HepG2 (cell line): ENCODE measurements around the gene ZNF831. TPM values are rescaled to one million over a fixed set of nuclear protein-coding genes. Genes with fewer than 3 reads are reported as not detected.
A peak's percentile ranks its signal among the peaks of the same experiment; 100 is the strongest.

Source experiments
- ATAC-seq: fragments of 200-7000 bp; cut with Tn5 transposase; 3 replicates; pipeline ENCODE4 v1.9.1; 2020; ENCODE audit warnings: mild to moderate bottlenecking, moderate library complexity
- BruUV-seq: library from RNA; stranded (reverse); fragments of 400-500 nt; replicated peaks from 2 replicates; lab custom pipeline; 2021; lab: Mats Ljungman, UMichigan
- CTCF ChIA-PET: fragments of 300-600 bp; formaldehyde crosslinking; extraction: SDS; loops from one replicate; lab custom pipeline; 2021; ENCODE audit warnings: low total read pairs, inconsistent platforms, low intra/inter-chr PET ratio; lab: Yijun Ruan, JAX
- POLR2A ChIA-PET: fragments of 350-600 bp; sonication (Branson Sonifier 250); formaldehyde crosslinking; loops from one replicate; lab custom pipeline; 2020; ENCODE audit warnings: antibody characterized with exemption, inconsistent platforms; lab: Yijun Ruan, JAX
- DNase-seq: peaks from one replicate; pipeline ENCODE4 v3.0.0-alpha.2; 2015; ENCODE audit warnings: low spot score
- FAIRE-seq: peaks from 3 replicates; lab custom pipeline; 2011; peaks lifted over from hg19 to GRCh38; lab: Jason Lieb, UNC
- H2AFZ ChIP-seq: one replicate; pipeline ENCODE4 v1.6.1; 2011; ENCODE audit warnings: low read length, inconsistent platforms
- H3K27ac ChIP-seq: fragments of 300-600 bp; 3 replicates; pipeline ENCODE4 v1.8.0; 2011; ENCODE audit warnings: mixed run types, mild to moderate bottlenecking, mixed read lengths, low read length, inconsistent platforms; ENCODE audit not compliant: insufficient read depth; ENCODE audit errors: extremely low read length
- H3K27me3 ChIP-seq, 2 experiments: fragments of 200-600 bp in 1 of 2; 2 replicates in 1 of 2; 3 replicates in 1 of 2; pipeline versions ENCODE4 v1.6.0 to v1.8.0; 2011; ENCODE audit warnings: low read length in 2 of 2, mild to moderate bottlenecking in 2 of 2, moderate library complexity in 2 of 2, inconsistent platforms in 1 of 2; ENCODE audit not compliant: insufficient read depth in 2 of 2, control insufficient read depth in 1 of 2
- H3K36me3 ChIP-seq, 2 experiments: fragments of 200-600 bp in 1 of 2; replicated peaks in 1 of 2; 2 replicates in 1 of 2; 3 replicates in 1 of 2; pipeline versions ENCODE4 v1.5.1 to v1.8.0; 2011; ENCODE audit warnings: low read length in 2 of 2, inconsistent platforms in 1 of 2; ENCODE audit not compliant: insufficient read depth in 2 of 2, control insufficient read depth in 1 of 2
- H3K4me1 ChIP-seq: 2 replicates; pipeline ENCODE4 v1.5.1; 2012; ENCODE audit warnings: low read length, inconsistent platforms; ENCODE audit not compliant: insufficient read depth
- H3K4me2 ChIP-seq: 2 replicates; pipeline ENCODE4 v1.6.0; 2011; ENCODE audit warnings: low read depth, low read length, inconsistent platforms
- H3K4me3 ChIP-seq, 3 experiments: fragments of 200-600 bp in 1 of 3; sonication (generic), shearing (Covaris generic) in 1 of 3; replicated peaks in 1 of 3; 2 replicates each; pipeline ENCODE4 v1.5.1; 2011 to 2016; ENCODE audit warnings: low read length in 3 of 3, inconsistent platforms in 2 of 3, low read depth in 2 of 3, mild to moderate bottlenecking in 2 of 3, control low read depth in 1 of 3, mixed read lengths in 1 of 3; ENCODE audit not compliant: insufficient read depth in 1 of 3
- H3K79me2 ChIP-seq: one replicate; pipeline ENCODE4 v1.6.1; 2011; ENCODE audit warnings: low read length, inconsistent platforms; ENCODE audit not compliant: insufficient read depth
- H3K9ac ChIP-seq: 2 replicates; pipeline ENCODE4 v1.6.0; 2011; ENCODE audit warnings: mild to moderate bottlenecking, low read depth, low read length, inconsistent platforms; ENCODE audit not compliant: insufficient read depth
- H3K9me3 ChIP-seq: 2 replicates; pipeline ENCODE4 v1.5.1; 2012; ENCODE audit warnings: mild to moderate bottlenecking, low read length
- H4K20me1 ChIP-seq: 2 replicates; pipeline ENCODE4 v1.6.0; 2011; ENCODE audit warnings: inconsistent platforms, mild to moderate bottlenecking, low read length, moderate library complexity; ENCODE audit not compliant: insufficient read depth
- CREB1 ChIP-seq, 2 experiments: fragments of 450-650 bp in 1 of 2; IDR thresholded peaks; 2 replicates each; pipeline ENCODE4 v1.6.1; 2016 to 2017; ENCODE audit warnings: control low read depth in 1 of 2, mild to moderate bottlenecking in 1 of 2, missing compliant biosample characterization in 1 of 2, missing genetic modification characterization in 1 of 2
- SP4 ChIP-seq: sonication (generic); formaldehyde crosslinking; IDR thresholded peaks from 2 replicates; pipeline ENCODE4 v1.8.1; 2023; ENCODE audit warnings: mild to moderate bottlenecking, missing genetic modification reagents
- ZBTB10 ChIP-seq: sonication (generic); formaldehyde crosslinking; IDR thresholded peaks from 2 replicates; pipeline ENCODE4 v1.4.0; 2020; ENCODE audit warnings: missing genetic modification reagents, borderline replicate concordance
- ZBTB3 ChIP-seq: sonication (generic); formaldehyde crosslinking; IDR thresholded peaks from 2 replicates; pipeline ENCODE4 v1.4.0; 2020; ENCODE audit warnings: low read depth, mild to moderate bottlenecking, moderate library complexity, missing genetic modification reagents, borderline replicate concordance
- ZNF160 ChIP-seq: sonication (generic); formaldehyde crosslinking; IDR thresholded peaks from 2 replicates; pipeline ENCODE4 v1.8.0; 2022; ENCODE audit warnings: mild to moderate bottlenecking, inconsistent platforms, missing genetic modification reagents
- ZNF3 ChIP-seq: IDR thresholded peaks from 2 replicates; pipeline ENCODE4 v1.7.0; 2017; ENCODE audit warnings: inconsistent platforms
- WGBS: methylation state at CpG from one replicate; pipeline ENCODE4 v1.1.6; 2017; ENCODE audit warnings: low lambda C conversion rate; 5-methylcytosine and 5-hydroxymethylcytosine counted together
- in situ Hi-C: cut with HindIII; loops from 2 replicates; pipeline ENCODE4 v1.10.0; 2017; ENCODE audit warnings: low pct_unique_long_range_greater_than_20kb; ENCODE audit not compliant: extremely low pct_ligation_motif_present
- intact Hi-C: fragments of 100-400 bp; cut with micrococcal nuclease; formaldehyde crosslinking; loops from one replicate; pipeline ENCODE4 v1.10.0; 2022; ENCODE audit not compliant: unreplicated experiment
- polyA plus RNA-seq, 8 experiments: library from polyadenylated mRNA; depleted of rRNA in 3 of 8; stranded (reverse) in 7 of 8; unstranded in 1 of 8; fragments of >200 nt; fragmentation: Illumina TruSeq in 4 of 8; extraction: Trizol in 4 of 8; gene quantifications; 2 replicates each; pipeline versions ENCODE4 v1.2.1 to v1.2.3, GENCODE V29; 2011 to 2016; ENCODE audit warnings: low read depth in 4 of 8, missing spikeins in 1 of 8, mixed read lengths in 1 of 8; ENCODE audit not compliant: insufficient read depth in 1 of 8
- total RNA-seq, 5 experiments: library from RNA; depleted of rRNA; stranded (reverse); fragments of >200 nt; fragmentation: Illumina TruSeq; extraction: Trizol; gene quantifications; 2 replicates each; pipeline ENCODE4 v1.2.3, GENCODE V29; 2016; ENCODE audit warnings: low read depth in 1 of 5

The ZNF831 gene
- total and polyA plus RNA-seq, 2 of the 13 experiments (the other 11 are each of a cell fraction or from before 2014, with no cell fraction given): not detected

GRCh38 chr20:59154317-59155013, 9.2 kb upstream of the ZNF831 start:
- ChIA-PET POLR2A (no interaction called here), CTCF (no interaction called here)
- in situ Hi-C loops: no loop called here
- Histone ChIP-seq H3K4me3 (no peak overlapping the region), H3K27me3 (peaks cover 2 to 44% of the 10 kb centered on the region in 2 experiments; a peak in 4 of 5 replicates), H3K27ac (no peak overlapping the region), H2AFZ (no peak overlapping the region), H3K4me2 (no peak overlapping the region), H3K79me2 (no peaks in the 10 kb centered on the region), H3K9ac (no peak overlapping the region), H3K4me1 (no peaks in the 10 kb centered on the region), H3K9me3 (no peaks in the 10 kb centered on the region), H3K36me3 (no peaks in the 10 kb centered on the region), H4K20me1 (peaks cover 3% of the 10 kb centered on the region; the same call in 1 of the 2 replicates)
- ATAC-seq (no peak), FAIRE-seq (no peak), DNase-seq (no peak)
- BruUV-seq: no TSS peak
- TF ChIP-seq CREB1 (IDR thresholded peaks at IDR 0.05): 0 out of 2 replicates have a peak, but pooled peaks have one; percentile 7
- no peak for TF ChIP-seq CREB1 (CRISPR knock-in tag; IDR thresholded peaks at IDR 0.05)
- TF ChIP-seq ZNF3 (CRISPR knock-in tag): no peak
- no peak for TF ChIP-seq ZNF160
- TF ChIP-seq SP4 (CRISPR knock-in tag): no peak
- TF ChIP-seq ZBTB10 (CRISPR knock-in tag): no peak
- no peak for TF ChIP-seq ZBTB3 (CRISPR knock-in tag)
- WGBS: 16% methylated on average over 17 of the region's 17 CpGs
- intact Hi-C loops: no loop called here
